Measurements from ENCODE around the gene EIF5A.
A peak's percentile ranks its signal among the peaks of the same experiment; 100 is the strongest.

DNA sequence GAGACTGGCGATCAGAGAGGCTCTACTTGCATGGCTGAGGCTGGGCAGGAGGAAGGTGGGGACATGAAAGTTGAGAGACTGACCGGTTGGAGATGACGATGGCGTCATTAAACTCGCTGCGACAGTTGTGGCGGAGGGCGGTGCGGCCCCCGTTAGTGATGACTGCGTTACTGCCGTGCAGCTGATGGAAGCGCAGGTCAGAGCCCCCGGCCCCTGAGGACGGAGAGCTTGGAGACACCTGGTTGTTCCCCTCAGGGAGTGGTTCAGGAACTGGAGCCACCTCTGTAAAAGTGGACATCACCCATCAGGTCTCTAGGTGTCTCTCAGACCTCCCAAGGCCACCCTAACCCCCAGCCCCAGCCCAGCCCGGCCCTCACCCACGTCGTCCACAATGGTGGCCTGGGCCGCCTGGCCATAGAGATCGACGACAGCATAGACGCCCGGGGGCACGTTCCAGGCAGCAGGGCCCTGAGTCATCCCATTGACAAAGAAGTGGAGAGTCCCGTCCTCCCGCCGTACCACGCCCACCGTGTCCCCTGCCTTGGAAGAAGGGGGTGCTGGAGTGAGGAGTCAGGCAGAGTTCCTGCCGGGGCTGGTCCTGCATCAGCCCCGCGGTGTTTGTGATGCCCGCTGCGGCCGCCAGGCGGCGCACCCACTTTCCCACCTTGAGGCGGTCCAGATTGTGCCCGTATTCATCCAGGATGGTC, 16.5 kb downstream of the EIF5A start:
- TF ChIP-seq, protein P1, sequence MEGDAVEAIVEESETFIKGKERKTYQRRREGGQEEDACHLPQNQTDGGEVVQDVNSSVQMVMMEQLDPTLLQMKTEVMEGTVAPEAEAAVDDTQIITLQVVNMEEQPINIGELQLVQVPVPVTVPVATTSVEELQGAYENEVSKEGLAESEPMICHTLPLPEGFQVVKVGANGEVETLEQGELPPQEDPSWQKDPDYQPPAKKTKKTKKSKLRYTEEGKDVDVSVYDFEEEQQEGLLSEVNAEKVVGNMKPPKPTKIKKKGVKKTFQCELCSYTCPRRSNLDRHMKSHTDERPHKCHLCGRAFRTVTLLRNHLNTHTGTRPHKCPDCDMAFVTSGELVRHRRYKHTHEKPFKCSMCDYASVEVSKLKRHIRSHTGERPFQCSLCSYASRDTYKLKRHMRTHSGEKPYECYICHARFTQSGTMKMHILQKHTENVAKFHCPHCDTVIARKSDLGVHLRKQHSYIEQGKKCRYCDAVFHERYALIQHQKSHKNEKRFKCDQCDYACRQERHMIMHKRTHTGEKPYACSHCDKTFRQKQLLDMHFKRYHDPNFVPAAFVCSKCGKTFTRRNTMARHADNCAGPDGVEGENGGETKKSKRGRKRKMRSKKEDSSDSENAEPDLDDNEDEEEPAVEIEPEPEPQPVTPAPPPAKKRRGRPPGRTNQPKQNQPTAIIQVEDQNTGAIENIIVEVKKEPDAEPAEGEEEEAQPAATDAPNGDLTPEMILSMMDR (IDR thresholded peaks at IDR 0.05), result peak; percentile 72 to 89 (median 77)
- no peak for TF ChIP-seq POLR2A (IDR thresholded peaks at IDR 0.05; ENCODE audit: low read depth)
